SK-MEL-5 (cell line): ENCODE results near the gene DAZAP1. TPM values are rescaled to one million over a fixed set of nuclear protein-coding genes. Genes with fewer than 3 reads are reported as not detected.

Experiments
- DNase-seq: peaks from one replicate; pipeline ENCODE4 v3.0.0-alpha.2; 2016; ENCODE audit warnings: low read depth, low spot score
- in situ Hi-C: cut with HindIII; loops from 2 replicates; pipeline ENCODE4 v1.10.0; 2016; ENCODE audit warnings: low sequenced_read_pairs, high pct_unique_total_duplicates, low pct_unique_long_range_greater_than_20kb
- total RNA-seq: library from RNA; depleted of rRNA; stranded (reverse); fragments of >200 nt; shearing (Covaris generic); gene quantifications from 2 replicates; pipeline ENCODE4 v1.2.3, GENCODE V29; 2014

Gene DAZAP1
- total RNA-seq, 1 experiment from 2014 or later: 71.7 TPM

GRCh38 chr19:1456121-1456900 lies 48.9 kb downstream of the DAZAP1 start:
- no peak for DNase-seq
- in situ Hi-C loops: no loop called here

GRCh38 chr19:1457031-1457739 lies 49.8 kb downstream of the DAZAP1 start:
- no peak for DNase-seq
- in situ Hi-C loops: no loop called here

GRCh38 chr19:1457892-1458291 lies 50.5 kb downstream of the DAZAP1 start:
- DNase-seq: no peak
- in situ Hi-C loops: no loop called here

DNA sequence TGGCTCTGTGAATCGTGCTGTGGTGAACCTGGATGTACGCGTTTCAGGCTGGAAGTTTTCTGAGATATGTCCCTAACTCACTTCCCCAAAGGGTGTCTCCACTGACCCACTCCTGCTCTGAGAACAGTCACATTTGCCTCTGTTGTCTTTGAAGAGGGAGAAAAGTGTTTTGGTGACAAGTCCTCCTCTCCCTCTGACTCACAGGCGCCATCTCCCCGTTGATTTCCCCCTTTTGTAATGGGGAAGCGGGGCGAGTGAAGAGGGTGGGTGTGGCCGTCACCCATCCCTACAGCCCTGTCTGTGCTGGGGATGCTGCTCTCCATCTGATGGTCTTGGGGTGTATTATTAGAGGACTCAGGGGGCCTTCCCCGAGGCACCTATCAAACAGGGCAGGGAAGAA lies 52.1 kb downstream of the DAZAP1 start:
- in situ Hi-C loops: no loop called here
- DNase-seq: no peak

DNA sequence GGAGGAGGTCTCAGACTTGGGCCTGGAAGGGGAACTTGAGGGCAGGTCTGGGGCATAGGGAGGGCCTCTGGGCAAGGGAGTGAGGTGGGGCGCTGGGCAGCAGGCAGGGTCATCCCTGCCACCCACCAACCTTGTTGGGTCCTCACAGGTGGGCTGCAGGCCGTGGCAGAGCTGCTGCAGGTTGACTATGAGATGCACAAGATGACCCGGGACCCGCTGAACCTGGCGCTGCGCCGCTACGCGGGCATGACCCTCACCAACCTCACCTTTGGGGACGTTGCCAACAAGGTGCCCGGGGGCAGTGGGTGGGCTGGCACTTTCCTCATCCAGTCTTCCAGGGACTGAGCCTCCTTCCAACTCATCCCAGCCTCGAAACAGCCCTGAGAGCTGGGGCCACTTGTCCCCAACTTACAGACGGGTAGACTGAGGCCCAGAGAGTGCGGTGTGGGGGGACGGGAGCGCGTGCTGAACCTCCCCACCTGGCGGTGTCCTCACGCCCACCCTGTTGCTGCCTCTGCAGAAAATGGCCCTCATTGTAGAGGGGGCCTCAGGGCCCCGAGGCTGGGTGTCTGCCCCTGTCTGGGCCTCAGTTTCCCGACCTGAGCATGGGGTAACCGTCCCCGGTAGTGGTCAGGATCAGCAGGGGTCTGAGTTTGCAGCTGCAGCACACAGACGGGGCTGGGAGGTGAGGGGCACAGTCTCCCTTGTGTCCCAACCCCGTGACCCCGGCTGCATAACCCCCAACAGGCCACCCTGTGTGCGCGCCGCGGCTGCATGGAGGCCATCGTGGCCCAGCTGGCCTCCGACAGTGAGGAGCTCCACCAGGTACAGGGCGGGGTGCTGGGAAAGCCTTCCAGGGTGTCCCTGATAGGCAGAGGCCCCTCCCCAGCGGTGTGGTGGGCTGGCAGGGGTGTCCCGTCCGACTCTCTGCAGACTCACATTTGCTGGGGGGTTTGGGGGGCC lies 52.9 kb downstream of the DAZAP1 start:
- in situ Hi-C loops: no loop called here
- DNase-seq: no peak

GRCh38 chr19:1461862-1462261 lies 54.5 kb downstream of the DAZAP1 start:
- in situ Hi-C loops: no loop called here
- no peak for DNase-seq

DNA sequence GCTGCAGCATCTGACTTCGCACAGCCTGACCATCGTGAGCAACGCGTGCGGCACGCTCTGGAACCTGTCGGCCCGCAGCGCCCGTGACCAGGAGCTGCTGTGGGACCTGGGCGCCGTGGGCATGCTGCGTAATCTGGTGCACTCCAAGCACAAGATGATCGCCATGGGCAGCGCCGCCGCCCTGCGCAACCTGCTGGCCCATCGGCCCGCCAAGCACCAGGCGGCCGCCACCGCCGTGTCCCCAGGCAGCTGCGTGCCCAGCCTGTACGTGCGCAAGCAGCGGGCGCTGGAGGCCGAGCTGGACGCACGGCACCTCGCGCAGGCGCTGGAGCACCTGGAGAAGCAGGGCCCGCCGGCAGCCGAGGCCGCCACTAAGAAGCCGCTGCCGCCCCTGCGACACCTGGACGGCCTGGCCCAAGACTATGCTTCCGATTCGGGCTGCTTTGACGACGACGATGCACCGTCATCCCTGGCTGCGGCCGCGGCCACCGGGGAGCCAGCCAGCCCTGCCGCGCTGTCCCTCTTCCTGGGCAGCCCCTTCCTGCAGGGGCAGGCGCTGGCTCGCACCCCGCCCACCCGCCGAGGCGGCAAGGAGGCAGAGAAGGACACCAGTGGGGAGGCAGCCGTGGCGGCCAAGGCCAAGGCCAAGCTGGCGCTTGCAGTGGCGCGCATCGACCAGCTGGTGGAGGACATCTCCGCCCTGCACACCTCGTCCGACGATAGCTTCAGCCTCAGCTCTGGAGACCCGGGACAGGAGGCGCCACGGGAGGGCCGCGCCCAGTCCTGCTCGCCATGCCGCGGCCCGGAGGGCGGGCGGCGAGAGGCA lies 58.0 kb downstream of the DAZAP1 start:
- in situ Hi-C loops: no loop called here
- no peak for DNase-seq

GRCh38 chr19:1466018-1466460 lies 58.7 kb downstream of the DAZAP1 start:
- DNase-seq: no peak
- in situ Hi-C loops: no loop called here

DNA sequence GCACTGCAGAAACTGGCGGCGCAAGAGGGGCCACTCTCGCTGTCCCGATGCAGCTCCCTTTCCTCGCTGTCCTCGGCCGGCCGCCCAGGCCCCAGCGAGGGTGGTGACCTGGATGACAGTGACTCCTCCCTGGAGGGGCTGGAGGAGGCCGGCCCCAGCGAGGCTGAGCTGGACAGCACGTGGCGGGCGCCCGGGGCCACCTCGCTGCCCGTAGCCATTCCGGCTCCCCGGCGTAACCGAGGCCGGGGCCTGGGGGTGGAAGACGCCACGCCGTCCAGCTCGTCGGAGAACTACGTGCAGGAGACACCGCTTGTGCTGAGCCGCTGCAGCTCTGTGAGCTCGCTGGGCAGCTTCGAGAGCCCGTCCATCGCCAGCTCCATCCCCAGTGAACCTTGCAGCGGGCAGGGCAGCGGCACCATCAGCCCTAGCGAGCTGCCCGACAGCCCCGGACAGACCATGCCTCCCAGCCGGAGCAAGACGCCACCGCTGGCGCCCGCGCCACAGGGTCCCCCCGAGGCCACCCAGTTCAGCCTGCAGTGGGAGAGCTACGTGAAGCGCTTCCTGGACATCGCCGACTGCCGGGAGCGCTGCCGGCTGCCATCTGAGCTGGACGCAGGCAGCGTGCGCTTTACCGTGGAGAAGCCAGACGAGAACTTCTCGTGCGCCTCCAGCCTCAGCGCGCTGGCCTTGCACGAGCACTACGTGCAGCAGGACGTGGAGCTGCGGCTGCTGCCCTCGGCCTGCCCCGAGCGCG lies 59.3 kb downstream of the DAZAP1 start:
- no peak for DNase-seq
- in situ Hi-C loops: no loop called here

GRCh38 chr19:1467215-1467489 lies 59.8 kb downstream of the DAZAP1 start:
- in situ Hi-C loops: no loop called here

GRCh38 chr19:1467490-1468273 lies 60.3 kb downstream of the DAZAP1 start:
- in situ Hi-C loops: no loop called here
- no peak for DNase-seq

More at GRCh38 chr19:1467215-1467489, 59.8 kb downstream of the DAZAP1 start:
- DNase-seq: no peak

GRCh38 chr19:1468274-1468820 lies 61.0 kb downstream of the DAZAP1 start:
- in situ Hi-C loops: no loop called here
- no peak for DNase-seq

DNA sequence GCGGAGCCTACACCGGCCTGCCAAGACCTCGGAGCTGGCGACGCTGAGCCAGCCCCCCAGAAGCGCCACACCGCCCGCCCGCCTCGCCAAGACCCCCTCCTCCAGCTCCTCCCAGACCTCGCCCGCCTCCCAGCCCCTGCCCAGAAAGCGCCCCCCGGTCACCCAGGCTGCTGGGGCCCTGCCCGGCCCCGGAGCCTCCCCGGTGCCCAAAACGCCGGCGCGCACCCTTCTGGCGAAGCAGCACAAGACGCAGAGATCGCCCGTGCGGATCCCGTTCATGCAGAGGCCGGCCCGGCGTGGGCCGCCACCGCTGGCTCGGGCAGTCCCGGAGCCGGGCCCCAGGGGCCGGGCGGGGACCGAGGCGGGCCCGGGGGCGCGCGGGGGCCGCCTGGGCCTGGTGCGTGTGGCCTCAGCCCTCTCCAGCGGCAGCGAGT lies 61.5 kb downstream of the DAZAP1 start:
- in situ Hi-C loops: no loop called here
- DNase-seq: no peak

- DNase-seq: no peak
- in situ Hi-C loops: no loop called here
These were observed 62.1 kb downstream of the DAZAP1 start for GRCh38 chr19:1469255-1470054.

DNA sequence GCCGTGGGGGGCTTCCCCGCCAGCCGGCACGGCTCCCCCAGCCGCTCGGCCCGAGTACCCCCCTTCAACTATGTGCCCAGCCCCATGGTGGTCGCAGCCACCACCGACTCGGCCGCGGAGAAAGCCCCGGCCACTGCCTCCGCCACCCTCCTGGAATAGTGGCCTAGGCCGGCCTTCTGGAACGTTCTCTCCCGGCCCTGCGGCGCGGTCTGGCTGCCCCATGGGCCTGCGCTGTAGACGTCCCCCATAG lies 62.6 kb downstream of the DAZAP1 start:
- in situ Hi-C loops: no loop called here

More for the DNA sequence above, 62.6 kb downstream of the DAZAP1 start:
- no peak for DNase-seq
